Stomach (tissue), 4 donors: ENCODE data around the gene WNT9B.

Experiments used
- CTCF ChIP-seq, 7 experiments: fragments of 450-650 bp in 4 of 7; fragments of 200-600 bp in 3 of 7; sonication (generic) in 3 of 7; IDR thresholded peaks; one replicate each; pipeline ENCODE4 v1.5.1; 2016 to 2019; ENCODE audit warnings: antibody characterized with exemption in 7 of 7, control low read depth in 2 of 7, mild to moderate bottlenecking in 1 of 7
- EP300 ChIP-seq: sonication (generic); formaldehyde crosslinking; IDR thresholded peaks from one replicate; pipeline ENCODE4 v1.6.1; 2017; ENCODE audit warnings: antibody characterized with exemption
- POLR2A ChIP-seq, 4 donors: fragments of 450-650 bp; IDR thresholded peaks; one replicate each; pipeline ENCODE4 v1.6.1; 2016; ENCODE audit warnings: antibody characterized with exemption in 4 of 4, control low read depth in 2 of 4, mild to moderate bottlenecking in 1 of 4, moderate library complexity in 1 of 4
- POLR2AphosphoS5 ChIP-seq, 3 donors: sonication (generic); formaldehyde crosslinking; IDR thresholded peaks; one replicate each; pipeline ENCODE4 v1.6.1; 2016; ENCODE audit warnings: antibody characterized with exemption in 3 of 3

- TF ChIP-seq POLR2AphosphoS5 (IDR thresholded peaks at IDR 0.05): no peak
- no peak for TF ChIP-seq CTCF (IDR thresholded peaks at IDR 0.05)
- no peak for TF ChIP-seq EP300
- TF ChIP-seq POLR2A (IDR thresholded peaks at IDR 0.05): no peak
Measured at GRCh38 chr17:46884552-46884951, 33.2 kb downstream of the WNT9B start.
